IMR-90 (cell line): ENCODE measurements around the gene PRAC1.

Experiments used
- BHLHE40 ChIP-seq: fragments of 150-350 bp; IDR thresholded peaks from 2 replicates; pipeline ENCODE4 v1.6.1; 2016; ENCODE audit warnings: mild to moderate bottlenecking, low read depth, low read length
- FOS ChIP-seq: fragments of 150-350 bp; IDR thresholded peaks from 2 replicates; pipeline ENCODE4 v1.6.1; 2016; ENCODE audit warnings: low read depth, low read length
- MAFK ChIP-seq: IDR thresholded peaks from 2 replicates; pipeline ENCODE4 v1.6.1; 2012; ENCODE audit warnings: low read depth, low read length, improper control_type of control experiment
- MAZ ChIP-seq: IDR thresholded peaks from 2 replicates; pipeline ENCODE4 v1.6.1; 2012; ENCODE audit warnings: low read depth, mild to moderate bottlenecking, low read length, improper control_type of control experiment, moderate library complexity, borderline replicate concordance
- MXI1 ChIP-seq: IDR thresholded peaks from 2 replicates; pipeline ENCODE4 v1.6.1; 2012; ENCODE audit warnings: low read depth, mild to moderate bottlenecking, low read length, moderate library complexity, borderline replicate concordance
- NFE2L2 ChIP-seq: fragments of 150-350 bp; IDR thresholded peaks from 2 replicates; pipeline ENCODE4 v1.6.1; 2016; ENCODE audit warnings: low read depth, mild to moderate bottlenecking, low read length
- POLR2A ChIP-seq: IDR thresholded peaks from 2 replicates; pipeline ENCODE4 v1.6.1; 2012; ENCODE audit warnings: mild to moderate bottlenecking, low read depth, low read length
- RAD21 ChIP-seq: IDR thresholded peaks from 2 replicates; pipeline ENCODE4 v1.6.1; 2012; ENCODE audit warnings: low read length, improper control_type of control experiment
- RFX5 ChIP-seq: IDR thresholded peaks from 2 replicates; pipeline ENCODE4 v1.8.0; 2012; ENCODE audit warnings: low read depth, mild to moderate bottlenecking, low read length, moderate library complexity
- TF ChIP-seq, protein P1 (sequence below): conservative IDR thresholded peaks from 2 replicates; pipeline ENCODE4 v1.5.1; 2012; ENCODE audit warnings: mild to moderate bottlenecking, low read depth, low read length, improper control_type of control experiment
- TF ChIP-seq, protein P2 (sequence below): fragments of 150-350 bp; IDR thresholded peaks from 2 replicates; pipeline ENCODE4 v1.6.1; 2017; ENCODE audit warnings: mild to moderate bottlenecking, antibody characterized with exemption, low read length, low read depth
- TF ChIP-seq, protein P3 (sequence below): fragments of 150-350 bp; IDR thresholded peaks from 2 replicates; pipeline ENCODE4 v1.6.1; 2016; ENCODE audit warnings: low read depth, mild to moderate bottlenecking, low read length, moderate library complexity, borderline replicate concordance

DNA sequence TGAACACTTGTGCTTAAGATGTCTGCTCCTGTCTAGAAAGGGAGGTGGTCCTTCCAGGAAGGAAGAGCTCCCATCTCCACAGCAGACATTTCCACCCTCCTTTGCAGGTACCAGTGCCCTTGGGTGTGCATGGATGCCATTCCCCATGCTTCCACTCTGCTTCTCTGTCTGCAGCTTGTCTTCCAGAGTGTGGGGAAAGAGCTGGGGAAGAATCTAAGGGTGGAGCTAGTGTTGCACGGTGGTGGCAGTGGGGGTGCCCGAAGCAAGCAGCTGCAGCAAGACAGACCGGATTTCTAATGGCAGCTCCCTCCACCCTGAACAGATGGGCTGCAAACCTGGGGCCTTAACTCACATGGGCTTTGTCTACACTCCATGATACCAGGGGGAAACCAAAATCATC is 28.9 kb upstream of the PRAC1 start:
- no peak for TF ChIP-seq POLR2A
- TF ChIP-seq, protein P1, sequence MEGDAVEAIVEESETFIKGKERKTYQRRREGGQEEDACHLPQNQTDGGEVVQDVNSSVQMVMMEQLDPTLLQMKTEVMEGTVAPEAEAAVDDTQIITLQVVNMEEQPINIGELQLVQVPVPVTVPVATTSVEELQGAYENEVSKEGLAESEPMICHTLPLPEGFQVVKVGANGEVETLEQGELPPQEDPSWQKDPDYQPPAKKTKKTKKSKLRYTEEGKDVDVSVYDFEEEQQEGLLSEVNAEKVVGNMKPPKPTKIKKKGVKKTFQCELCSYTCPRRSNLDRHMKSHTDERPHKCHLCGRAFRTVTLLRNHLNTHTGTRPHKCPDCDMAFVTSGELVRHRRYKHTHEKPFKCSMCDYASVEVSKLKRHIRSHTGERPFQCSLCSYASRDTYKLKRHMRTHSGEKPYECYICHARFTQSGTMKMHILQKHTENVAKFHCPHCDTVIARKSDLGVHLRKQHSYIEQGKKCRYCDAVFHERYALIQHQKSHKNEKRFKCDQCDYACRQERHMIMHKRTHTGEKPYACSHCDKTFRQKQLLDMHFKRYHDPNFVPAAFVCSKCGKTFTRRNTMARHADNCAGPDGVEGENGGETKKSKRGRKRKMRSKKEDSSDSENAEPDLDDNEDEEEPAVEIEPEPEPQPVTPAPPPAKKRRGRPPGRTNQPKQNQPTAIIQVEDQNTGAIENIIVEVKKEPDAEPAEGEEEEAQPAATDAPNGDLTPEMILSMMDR: no peak
- TF ChIP-seq FOS: no peak
- TF ChIP-seq NFE2L2: no peak
- no peak for TF ChIP-seq BHLHE40
- no peak for TF ChIP-seq RFX5
- TF ChIP-seq RAD21: no peak
- no peak for TF ChIP-seq MAZ
- TF ChIP-seq, protein P2, sequence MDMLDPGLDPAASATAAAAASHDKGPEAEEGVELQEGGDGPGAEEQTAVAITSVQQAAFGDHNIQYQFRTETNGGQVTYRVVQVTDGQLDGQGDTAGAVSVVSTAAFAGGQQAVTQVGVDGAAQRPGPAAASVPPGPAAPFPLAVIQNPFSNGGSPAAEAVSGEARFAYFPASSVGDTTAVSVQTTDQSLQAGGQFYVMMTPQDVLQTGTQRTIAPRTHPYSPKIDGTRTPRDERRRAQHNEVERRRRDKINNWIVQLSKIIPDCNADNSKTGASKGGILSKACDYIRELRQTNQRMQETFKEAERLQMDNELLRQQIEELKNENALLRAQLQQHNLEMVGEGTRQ: no peak
- TF ChIP-seq, protein P3, sequence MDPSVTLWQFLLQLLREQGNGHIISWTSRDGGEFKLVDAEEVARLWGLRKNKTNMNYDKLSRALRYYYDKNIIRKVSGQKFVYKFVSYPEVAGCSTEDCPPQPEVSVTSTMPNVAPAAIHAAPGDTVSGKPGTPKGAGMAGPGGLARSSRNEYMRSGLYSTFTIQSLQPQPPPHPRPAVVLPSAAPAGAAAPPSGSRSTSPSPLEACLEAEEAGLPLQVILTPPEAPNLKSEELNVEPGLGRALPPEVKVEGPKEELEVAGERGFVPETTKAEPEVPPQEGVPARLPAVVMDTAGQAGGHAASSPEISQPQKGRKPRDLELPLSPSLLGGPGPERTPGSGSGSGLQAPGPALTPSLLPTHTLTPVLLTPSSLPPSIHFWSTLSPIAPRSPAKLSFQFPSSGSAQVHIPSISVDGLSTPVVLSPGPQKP: no peak
- no peak for TF ChIP-seq MXI1
- TF ChIP-seq MAFK: no peak
